GM12865 (cell line): ENCODE measurements around the gene NXPH4.

Experiments
- DNase-seq: peaks from one replicate; pipeline ENCODE4 v3.0.0; 2010; ENCODE audit warnings: low read depth
- H3K4me3 ChIP-seq: 2 replicates; pipeline ENCODE4 v1.5.1; 2011; ENCODE audit warnings: mild to moderate bottlenecking, low read depth, low read length, control low read depth
- CTCF ChIP-seq: IDR thresholded peaks from 2 replicates; pipeline ENCODE4 v1.5.1; 2011; ENCODE audit warnings: low read length, control low read depth, low read depth, inconsistent platforms; ENCODE audit not compliant: insufficient read depth; ENCODE audit errors: missing control alignments

Gene NXPH4

DNA sequence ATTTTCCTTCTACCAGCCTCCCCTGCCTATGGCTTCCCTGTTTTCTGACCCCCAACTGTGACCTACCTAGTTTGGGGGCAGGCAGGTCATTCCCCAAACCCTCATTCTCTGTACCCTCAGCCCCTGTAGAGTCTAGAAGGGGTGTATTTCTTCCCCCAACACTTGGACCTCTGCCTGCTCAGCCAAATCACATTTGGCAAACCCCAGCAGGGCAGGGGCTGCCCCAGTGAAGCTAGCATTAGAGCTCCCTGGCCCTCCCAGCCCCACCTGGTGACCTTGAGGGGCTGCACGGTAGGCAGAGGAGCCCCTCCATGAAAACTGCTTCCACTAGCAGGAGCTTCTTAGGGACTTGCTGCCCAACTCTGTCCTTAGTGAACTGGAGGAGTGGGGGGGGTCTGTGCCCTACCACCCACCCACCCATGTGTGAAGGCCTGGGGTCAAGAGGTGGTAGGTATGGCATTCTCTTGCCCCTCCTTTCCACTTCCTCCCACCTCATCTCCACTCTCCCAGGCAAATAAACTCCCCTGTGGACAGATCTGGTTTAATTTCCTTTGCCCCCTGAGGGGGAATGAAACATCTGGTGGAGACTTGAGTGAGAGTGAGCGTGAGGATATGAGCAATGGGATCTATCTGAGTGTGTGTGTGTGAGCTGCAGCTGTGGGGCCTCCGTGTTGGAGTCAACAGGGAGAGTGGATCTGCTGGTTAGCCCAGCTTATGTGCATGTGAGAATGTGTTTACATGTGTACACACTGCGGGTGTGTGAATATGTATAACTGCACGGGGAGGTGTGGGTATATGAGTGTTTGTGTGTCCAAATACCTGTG lies 1.6 kb downstream of the NXPH4 start:
- no peak for TF ChIP-seq CTCF
- DNase-seq = no peak

DNA sequence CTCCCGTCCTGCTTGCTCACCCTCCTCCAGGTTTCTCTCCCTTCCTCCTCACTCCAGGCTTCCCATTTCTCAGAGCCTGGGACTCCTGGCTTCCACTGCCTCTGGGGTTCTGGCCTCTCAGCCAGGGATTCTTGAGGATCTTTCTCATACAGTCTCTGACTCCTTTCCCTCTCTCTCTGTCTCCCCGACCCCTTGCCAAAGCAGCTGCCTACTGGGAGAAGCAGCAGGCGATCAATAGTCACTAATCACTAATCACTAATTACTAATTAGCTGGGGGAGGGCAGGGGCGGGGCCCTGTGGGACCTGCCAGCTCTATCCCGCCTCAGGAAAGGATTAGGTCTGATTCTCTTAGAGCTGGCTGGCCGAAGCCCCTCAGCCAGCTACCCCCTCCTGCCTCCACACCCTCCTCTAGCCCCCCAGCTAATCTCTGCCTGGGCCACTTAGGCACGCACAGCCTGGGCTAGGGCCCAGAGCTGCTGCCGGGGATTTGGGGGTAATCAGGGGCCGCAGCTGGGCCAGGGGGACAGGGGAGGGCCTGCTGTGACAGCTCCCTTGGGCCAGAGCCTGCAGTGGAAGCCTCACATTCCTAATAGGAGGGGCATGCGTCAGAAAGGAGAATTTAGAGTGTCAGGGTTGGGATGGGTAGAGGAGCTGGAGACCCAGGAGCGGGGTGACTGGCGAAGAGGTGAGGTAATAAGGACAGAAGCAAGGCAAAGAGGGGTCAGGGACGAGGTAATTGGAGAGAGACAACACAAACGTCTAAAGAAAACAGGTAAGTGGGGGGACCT lies 2.8 kb downstream of the NXPH4 start:
- no peak overlapping the region for H3K4me3 ChIP-seq
- no peak for DNase-seq
- TF ChIP-seq CTCF = no peak

More for the DNA sequence above, 1.6 kb downstream of the NXPH4 start:
- no peak overlapping the region for H3K4me3 ChIP-seq

- no peak for DNase-seq
- H3K4me3 ChIP-seq = no peak overlapping the region
- no peak for TF ChIP-seq CTCF
Measured at GRCh38 chr12:57219993-57220754, 3.6 kb downstream of the NXPH4 start.

GRCh38 chr12:57220770-57221168 lies 4.2 kb downstream of the NXPH4 start:
- no peak overlapping the region for H3K4me3 ChIP-seq
- DNase-seq = no peak
- no peak for TF ChIP-seq CTCF

DNA sequence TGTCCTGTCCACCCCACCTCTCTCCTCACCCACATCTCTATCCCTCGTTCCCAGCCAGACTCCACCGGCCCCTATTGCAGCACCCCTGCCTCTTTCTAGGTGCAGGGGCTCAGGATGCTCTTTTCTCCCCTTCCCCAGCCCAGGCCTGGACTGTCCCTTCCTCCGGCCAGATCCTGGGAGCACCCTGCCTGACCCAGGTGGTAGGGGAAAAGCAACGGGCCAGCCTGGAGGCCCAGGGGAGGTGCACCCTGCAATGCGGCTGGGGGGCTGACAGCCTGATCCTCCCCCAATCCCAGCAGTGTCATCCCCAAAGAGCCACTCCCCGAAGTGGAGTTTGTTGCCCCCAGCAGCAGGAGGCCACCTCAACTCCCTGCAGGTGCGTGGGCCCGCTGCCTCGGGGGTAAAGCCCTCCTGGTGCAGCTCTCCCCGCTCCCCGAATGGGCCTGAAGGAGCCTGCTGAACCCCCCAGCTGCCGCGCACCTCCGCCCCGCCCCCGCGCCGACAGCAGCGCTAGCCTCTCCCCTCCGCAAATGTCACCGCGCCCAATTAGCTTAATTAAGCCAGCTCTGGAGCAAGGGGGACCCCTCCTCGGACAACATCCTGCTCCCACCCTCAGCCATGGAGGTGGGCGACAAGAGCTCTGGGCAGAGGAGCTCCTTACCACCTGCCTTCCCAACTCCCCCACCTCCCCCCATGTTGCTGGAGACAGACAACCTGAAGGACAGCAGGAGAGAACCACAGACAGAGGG lies 4.7 kb downstream of the NXPH4 start:
- no peak for DNase-seq
- no peak overlapping the region for H3K4me3 ChIP-seq
- TF ChIP-seq CTCF = no peak
